ENCODE results near the gene ERC2. TPM values are rescaled to one million over a fixed set of nuclear protein-coding genes. Genes with fewer than 3 reads are reported as not detected.

Gene ERC2
- total RNA-seq, 1 donor from 2014 or later: 32.5 TPM

GRCh38 chr3:55634345-55634744 lies 833.9 kb downstream of the ERC2 start:
- H3K4me3 Mint-ChIP-seq (ENCODE audit: low read depth): no peak overlapping the region

DNA sequence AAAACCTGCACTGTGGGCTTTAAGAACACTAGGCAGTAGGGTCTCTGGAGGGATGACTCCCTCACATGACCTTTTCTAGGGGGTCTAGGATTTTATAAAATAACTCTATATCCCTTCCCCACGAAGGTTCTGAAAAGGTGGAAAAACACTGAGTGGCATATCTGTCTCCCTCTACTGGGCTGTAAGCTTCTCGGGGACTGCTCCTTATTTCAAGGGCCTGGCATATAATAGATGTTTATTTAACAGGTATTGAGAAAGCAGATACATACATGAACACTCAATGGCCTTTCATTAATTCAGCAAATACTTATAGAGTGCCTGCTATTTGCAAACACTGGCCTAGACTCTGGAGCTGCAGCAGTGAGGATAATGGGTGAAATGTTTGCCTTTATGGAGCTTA lies 834.9 kb downstream of the ERC2 start:
- H3K4me3 Mint-ChIP-seq (ENCODE audit: low read depth): no peak overlapping the region

More at GRCh38 chr3:55634345-55634744, 833.9 kb downstream of the ERC2 start:
- H3K4me1 Mint-ChIP-seq (ENCODE audit: low read depth): peaks cover 6% of the 10 kb centered on the region
- no peaks in the 10 kb centered on the region for H3K27me3 Mint-ChIP-seq
- no peak overlapping the region for H3K27ac Mint-ChIP-seq
- no peaks in the 10 kb centered on the region for H3K9me3 Mint-ChIP-seq (ENCODE audit: low read depth)
- H3K36me3 Mint-ChIP-seq (ENCODE audit: insufficient read depth): peaks cover 2% of the 10 kb centered on the region
- no peak for DNase-seq (ENCODE audit: low spot score, unreplicated experiment)
- no peak for TF ChIP-seq CTCF (IDR thresholded peaks at IDR 0.05; ENCODE audit: unreplicated experiment)

DNA sequence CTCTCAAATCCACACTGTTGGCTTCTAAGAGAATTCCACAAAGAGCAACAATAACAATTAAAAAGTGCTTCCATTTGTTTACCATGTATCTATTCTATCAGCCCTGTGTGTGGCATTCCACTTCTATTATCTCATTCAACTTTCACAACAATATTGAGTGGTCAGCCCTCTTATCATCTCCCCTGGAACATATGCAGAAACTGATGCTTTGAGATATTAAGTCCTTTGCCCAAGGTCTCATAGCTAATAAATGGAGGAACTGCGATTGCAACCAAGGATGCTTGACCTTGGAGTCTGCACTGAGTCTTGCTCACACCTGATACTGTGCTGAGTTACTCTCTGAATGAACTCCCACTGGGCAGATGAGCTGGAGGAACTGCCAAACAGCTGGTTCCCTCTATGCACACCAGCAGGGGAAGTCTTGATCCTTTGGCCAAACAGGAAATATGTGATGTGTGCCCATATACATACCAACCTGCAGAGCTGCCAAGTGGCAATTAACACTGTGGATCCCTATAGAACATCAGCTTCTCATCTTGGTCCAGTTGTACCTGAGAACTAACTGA lies 836.4 kb downstream of the ERC2 start:
- TF ChIP-seq CTCF (IDR thresholded peaks at IDR 0.05; ENCODE audit: unreplicated experiment): no peak
- no peak overlapping the region for H3K4me3 Mint-ChIP-seq (ENCODE audit: low read depth)
- H3K27ac Mint-ChIP-seq: no peak overlapping the region
- DNase-seq (ENCODE audit: low spot score, unreplicated experiment): no peak
- peaks cover 5% of the 10 kb centered on the region for H3K4me1 Mint-ChIP-seq (ENCODE audit: low read depth)
- no peaks in the 10 kb centered on the region for H3K9me3 Mint-ChIP-seq (ENCODE audit: low read depth)
- peaks cover 2% of the 10 kb centered on the region for H3K36me3 Mint-ChIP-seq (ENCODE audit: insufficient read depth)
- no peaks in the 10 kb centered on the region for H3K27me3 Mint-ChIP-seq

More for the DNA sequence above, 834.9 kb downstream of the ERC2 start:
- Mint-ChIP-seq H3K36me3 (ENCODE audit: insufficient read depth) (peaks cover 2% of the 10 kb centered on the region), H3K4me1 (ENCODE audit: low read depth) (peaks cover 4% of the 10 kb centered on the region), H3K27me3 (no peaks in the 10 kb centered on the region), H3K9me3 (ENCODE audit: low read depth) (no peaks in the 10 kb centered on the region), H3K27ac (no peak overlapping the region)
- no peak for TF ChIP-seq CTCF (IDR thresholded peaks at IDR 0.05; ENCODE audit: unreplicated experiment)
- no peak for DNase-seq (ENCODE audit: low spot score, unreplicated experiment)

GRCh38 chr3:55630921-55631299 lies 837.4 kb downstream of the ERC2 start:
- no peak for DNase-seq (ENCODE audit: low spot score, unreplicated experiment)
- H3K4me1 Mint-ChIP-seq (ENCODE audit: low read depth): peaks cover 5% of the 10 kb centered on the region
- no peak overlapping the region for H3K27ac Mint-ChIP-seq
- no peaks in the 10 kb centered on the region for H3K9me3 Mint-ChIP-seq (ENCODE audit: low read depth)
- H3K27me3 Mint-ChIP-seq: no peaks in the 10 kb centered on the region
- no peak for TF ChIP-seq CTCF (IDR thresholded peaks at IDR 0.05; ENCODE audit: unreplicated experiment)
- H3K4me3 Mint-ChIP-seq (ENCODE audit: low read depth): no peak overlapping the region
- peaks cover 2% of the 10 kb centered on the region for H3K36me3 Mint-ChIP-seq (ENCODE audit: insufficient read depth)

GRCh38 chr3:55630280-55630920 lies 837.9 kb downstream of the ERC2 start:
- Mint-ChIP-seq H3K4me3 (ENCODE audit: low read depth) (no peak overlapping the region), H3K36me3 (ENCODE audit: insufficient read depth) (peaks cover 2% of the 10 kb centered on the region), H3K9me3 (ENCODE audit: low read depth) (no peaks in the 10 kb centered on the region), H3K27ac (no peak overlapping the region), H3K27me3 (no peaks in the 10 kb centered on the region), H3K4me1 (ENCODE audit: low read depth) (peaks cover 5% of the 10 kb centered on the region)
- TF ChIP-seq CTCF (IDR thresholded peaks at IDR 0.05; ENCODE audit: unreplicated experiment): no peak
- no peak for DNase-seq (ENCODE audit: low spot score, unreplicated experiment)
